Measurements from ENCODE around the gene NUP54.

Gene NUP54

DNA sequence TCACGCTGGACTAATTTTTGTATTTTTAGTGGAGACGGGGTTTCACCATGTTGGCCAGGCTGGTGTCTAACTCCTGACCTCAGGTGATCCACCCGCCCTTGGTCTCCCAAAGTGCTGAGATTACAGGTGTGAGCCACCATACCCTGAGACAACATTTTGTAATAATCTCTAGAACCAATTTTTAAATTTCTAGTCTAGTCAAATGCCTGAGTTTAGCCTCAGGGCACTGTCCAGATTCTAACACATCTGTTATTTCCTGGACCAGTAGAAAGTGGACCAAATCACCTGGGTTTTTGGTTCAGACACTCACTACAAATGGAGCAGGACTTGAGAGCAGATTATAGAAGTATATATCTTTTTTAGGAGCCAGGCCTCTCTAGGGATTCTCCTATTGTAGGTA, 52.1 kb downstream of the NUP54 start:
- TF ChIP-seq, protein P1, sequence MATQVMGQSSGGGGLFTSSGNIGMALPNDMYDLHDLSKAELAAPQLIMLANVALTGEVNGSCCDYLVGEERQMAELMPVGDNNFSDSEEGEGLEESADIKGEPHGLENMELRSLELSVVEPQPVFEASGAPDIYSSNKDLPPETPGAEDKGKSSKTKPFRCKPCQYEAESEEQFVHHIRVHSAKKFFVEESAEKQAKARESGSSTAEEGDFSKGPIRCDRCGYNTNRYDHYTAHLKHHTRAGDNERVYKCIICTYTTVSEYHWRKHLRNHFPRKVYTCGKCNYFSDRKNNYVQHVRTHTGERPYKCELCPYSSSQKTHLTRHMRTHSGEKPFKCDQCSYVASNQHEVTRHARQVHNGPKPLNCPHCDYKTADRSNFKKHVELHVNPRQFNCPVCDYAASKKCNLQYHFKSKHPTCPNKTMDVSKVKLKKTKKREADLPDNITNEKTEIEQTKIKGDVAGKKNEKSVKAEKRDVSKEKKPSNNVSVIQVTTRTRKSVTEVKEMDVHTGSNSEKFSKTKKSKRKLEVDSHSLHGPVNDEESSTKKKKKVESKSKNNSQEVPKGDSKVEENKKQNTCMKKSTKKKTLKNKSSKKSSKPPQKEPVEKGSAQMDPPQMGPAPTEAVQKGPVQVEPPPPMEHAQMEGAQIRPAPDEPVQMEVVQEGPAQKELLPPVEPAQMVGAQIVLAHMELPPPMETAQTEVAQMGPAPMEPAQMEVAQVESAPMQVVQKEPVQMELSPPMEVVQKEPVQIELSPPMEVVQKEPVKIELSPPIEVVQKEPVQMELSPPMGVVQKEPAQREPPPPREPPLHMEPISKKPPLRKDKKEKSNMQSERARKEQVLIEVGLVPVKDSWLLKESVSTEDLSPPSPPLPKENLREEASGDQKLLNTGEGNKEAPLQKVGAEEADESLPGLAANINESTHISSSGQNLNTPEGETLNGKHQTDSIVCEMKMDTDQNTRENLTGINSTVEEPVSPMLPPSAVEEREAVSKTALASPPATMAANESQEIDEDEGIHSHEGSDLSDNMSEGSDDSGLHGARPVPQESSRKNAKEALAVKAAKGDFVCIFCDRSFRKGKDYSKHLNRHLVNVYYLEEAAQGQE (IDR thresholded peaks at IDR 0.05; ENCODE audit: insufficient replicate concordance, low read depth): no peak
- TF ChIP-seq SPI1 (IDR thresholded peaks at IDR 0.05; ENCODE audit: borderline replicate concordance, low read depth) (no peak), GABPA (IDR thresholded peaks at IDR 0.05; ENCODE audit: low read depth) (no peak), POLR2AphosphoS5 (IDR thresholded peaks at IDR 0.05; ENCODE audit: low read depth) (no peak)
- TF ChIP-seq, protein P2, sequence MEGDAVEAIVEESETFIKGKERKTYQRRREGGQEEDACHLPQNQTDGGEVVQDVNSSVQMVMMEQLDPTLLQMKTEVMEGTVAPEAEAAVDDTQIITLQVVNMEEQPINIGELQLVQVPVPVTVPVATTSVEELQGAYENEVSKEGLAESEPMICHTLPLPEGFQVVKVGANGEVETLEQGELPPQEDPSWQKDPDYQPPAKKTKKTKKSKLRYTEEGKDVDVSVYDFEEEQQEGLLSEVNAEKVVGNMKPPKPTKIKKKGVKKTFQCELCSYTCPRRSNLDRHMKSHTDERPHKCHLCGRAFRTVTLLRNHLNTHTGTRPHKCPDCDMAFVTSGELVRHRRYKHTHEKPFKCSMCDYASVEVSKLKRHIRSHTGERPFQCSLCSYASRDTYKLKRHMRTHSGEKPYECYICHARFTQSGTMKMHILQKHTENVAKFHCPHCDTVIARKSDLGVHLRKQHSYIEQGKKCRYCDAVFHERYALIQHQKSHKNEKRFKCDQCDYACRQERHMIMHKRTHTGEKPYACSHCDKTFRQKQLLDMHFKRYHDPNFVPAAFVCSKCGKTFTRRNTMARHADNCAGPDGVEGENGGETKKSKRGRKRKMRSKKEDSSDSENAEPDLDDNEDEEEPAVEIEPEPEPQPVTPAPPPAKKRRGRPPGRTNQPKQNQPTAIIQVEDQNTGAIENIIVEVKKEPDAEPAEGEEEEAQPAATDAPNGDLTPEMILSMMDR (IDR thresholded peaks at IDR 0.05; ENCODE audit: insufficient read depth, low read length): no peak

DNA sequence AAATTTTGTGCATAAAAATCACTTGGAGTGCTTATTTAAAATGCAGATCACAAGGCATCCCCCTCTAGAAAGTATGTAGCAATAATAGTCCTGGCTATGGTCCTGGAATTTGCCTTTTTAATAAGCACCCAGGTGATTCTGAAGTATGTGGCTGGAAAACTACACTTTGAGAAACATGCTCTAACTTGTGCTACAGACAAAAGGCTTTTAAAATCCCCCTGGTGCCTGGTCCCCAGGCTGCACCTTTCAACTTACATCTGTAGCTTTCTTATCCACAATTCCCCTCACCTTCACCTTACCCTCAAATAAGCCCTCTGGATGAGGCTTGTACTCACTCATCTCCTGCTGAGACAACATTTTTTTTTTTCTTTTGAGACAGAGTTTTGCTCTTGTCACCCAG, 52.6 kb downstream of the NUP54 start:
- Histone ChIP-seq H3K27ac (replicated peaks) (no peak overlapping the region), H3K27me3 (ENCODE audit: insufficient read depth, poor library complexity, severe bottlenecking) (no peaks in the 10 kb centered on the region), H3K4me3 (replicated peaks; ENCODE audit: insufficient read depth, low read length) (no peak overlapping the region)
- TF ChIP-seq POLR2AphosphoS5 (IDR thresholded peaks at IDR 0.05; ENCODE audit: low read depth) (no peak), SPI1 (IDR thresholded peaks at IDR 0.05; ENCODE audit: borderline replicate concordance, low read depth) (no peak), GABPA (IDR thresholded peaks at IDR 0.05; ENCODE audit: low read depth) (no peak)
- TF ChIP-seq, protein P2 (IDR thresholded peaks at IDR 0.05; ENCODE audit: insufficient read depth, low read length): no peak
- TF ChIP-seq, protein P1 (IDR thresholded peaks at IDR 0.05; ENCODE audit: insufficient replicate concordance, low read depth): no peak
- no peak for DNase-seq (ENCODE audit: low read depth in 1 of 2, low spot score in 1 of 2)

More for the DNA sequence above, 52.1 kb downstream of the NUP54 start:
- H3K4me3 ChIP-seq (replicated peaks; ENCODE audit: insufficient read depth, low read length): no peak overlapping the region
- H3K27ac ChIP-seq (replicated peaks): no peak overlapping the region
- H3K27me3 ChIP-seq (ENCODE audit: insufficient read depth, poor library complexity, severe bottlenecking): no peaks in the 10 kb centered on the region
- DNase-seq (ENCODE audit: low read depth in 1 of 2, low spot score in 1 of 2): no peak

DNA sequence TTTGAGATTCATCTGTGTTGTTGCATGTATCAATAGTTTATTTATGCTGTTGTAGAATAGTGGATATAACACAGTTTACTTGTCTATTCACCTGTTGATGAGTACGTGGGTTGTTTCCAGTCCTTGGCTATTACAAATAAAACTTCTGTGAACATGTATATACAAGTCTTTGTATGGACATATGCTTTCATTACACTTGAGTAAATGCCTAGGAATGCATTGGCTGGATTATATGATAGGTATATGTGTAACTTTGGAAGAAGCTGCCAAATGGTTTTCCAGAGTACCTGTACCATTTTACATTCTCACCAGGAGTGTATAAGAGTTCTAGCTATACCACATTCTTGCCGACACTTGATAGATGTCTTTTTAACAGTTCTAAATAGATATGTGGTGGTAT, 57.1 kb downstream of the NUP54 start:
- no peak for DNase-seq (ENCODE audit: low read depth in 1 of 2, low spot score in 1 of 2)
- Histone ChIP-seq H3K4me3 (replicated peaks; ENCODE audit: insufficient read depth, low read length) (no peak overlapping the region), H3K27ac (replicated peaks) (no peak overlapping the region)

More for the DNA sequence above, 57.1 kb downstream of the NUP54 start:
- H3K27me3 ChIP-seq (ENCODE audit: insufficient read depth, poor library complexity, severe bottlenecking): no peaks in the 10 kb centered on the region
- TF ChIP-seq GABPA (IDR thresholded peaks at IDR 0.05; ENCODE audit: low read depth) (no peak), POLR2AphosphoS5 (IDR thresholded peaks at IDR 0.05; ENCODE audit: low read depth) (no peak), SPI1 (IDR thresholded peaks at IDR 0.05; ENCODE audit: borderline replicate concordance, low read depth) (no peak)
- TF ChIP-seq, protein P2 (IDR thresholded peaks at IDR 0.05; ENCODE audit: insufficient read depth, low read length): no peak
- TF ChIP-seq, protein P1 (IDR thresholded peaks at IDR 0.05; ENCODE audit: insufficient replicate concordance, low read depth): no peak

Data from HL-60 (cell line).